ENCODE results near the gene GPER1. TPM values are rescaled to one million over a fixed set of nuclear protein-coding genes. Genes with fewer than 3 reads are reported as not detected.

The GPER1 gene
- polyA plus RNA-seq, 2 of the 4 experiments (the other 2 are of a cell fraction), result 0.23 to 0.50 TPM

DNA sequence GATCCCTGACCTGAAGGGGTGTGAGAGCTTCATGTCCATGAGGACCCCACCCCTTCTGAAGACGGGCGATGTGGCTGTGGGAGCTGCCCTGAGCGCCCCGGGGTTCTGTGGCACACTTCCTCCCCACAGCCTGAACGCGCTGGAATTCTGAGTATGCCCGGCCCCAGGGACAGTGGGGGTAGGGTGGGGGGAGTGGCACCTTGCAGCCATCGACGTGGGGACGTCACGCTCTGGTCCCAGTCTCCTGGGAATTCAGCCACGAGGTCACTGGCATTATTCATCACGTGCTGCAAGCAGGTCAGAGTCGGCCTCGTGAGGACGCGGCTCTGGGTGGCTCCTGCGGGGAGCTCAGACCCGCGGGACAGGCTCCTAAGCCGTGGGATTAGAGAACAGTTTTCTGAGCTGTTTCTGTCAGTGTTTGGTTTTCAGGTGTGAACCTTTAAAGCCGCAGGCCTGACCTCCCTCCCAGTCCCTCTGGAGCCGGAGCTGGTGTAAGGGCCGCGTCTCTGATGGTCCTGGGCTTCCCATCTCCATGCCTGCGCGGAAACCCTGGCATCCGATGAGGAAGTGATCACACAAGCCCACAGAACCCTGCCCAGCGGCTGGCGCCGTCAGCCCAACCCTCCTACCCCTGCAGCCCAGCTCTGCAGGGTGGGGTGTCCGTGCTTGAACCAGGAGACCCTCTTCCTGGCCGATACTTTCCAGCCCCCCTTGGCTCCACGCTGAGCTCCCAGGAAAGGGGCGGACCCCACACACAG lies 27.4 kb upstream of the GPER1 start:
- Histone ChIP-seq H3K4me2 (no peak overlapping the region), H3K27ac (no peak overlapping the region), H3K4me1 (no peaks in the 10 kb centered on the region), H3K9me3 (no peaks in the 10 kb centered on the region), H3K4me3 (no peak overlapping the region)
- WGBS (ENCODE audit: missing lambda C conversion rate), result 90% methylated on average over 29 of the region's 35 CpGs
- ChIA-PET CTCF (interaction anchor here (0.8 to 20.4 kb wide), 7 partner anchors 15 to 372 kb away, joined by 3 to 487 read pairs (median 4); partner anchors contain the start of gene GPR146), POLR2A (no interaction called here)
- ATAC-seq (no peak), FAIRE-seq (no peak), DNase-seq (ENCODE audit: low read depth in 1 of 2, low spot score in 1 of 2) (no peak)
- no peak for TF ChIP-seq EP300 (IDR thresholded peaks at IDR 0.05)
- TF ChIP-seq, protein P1, sequence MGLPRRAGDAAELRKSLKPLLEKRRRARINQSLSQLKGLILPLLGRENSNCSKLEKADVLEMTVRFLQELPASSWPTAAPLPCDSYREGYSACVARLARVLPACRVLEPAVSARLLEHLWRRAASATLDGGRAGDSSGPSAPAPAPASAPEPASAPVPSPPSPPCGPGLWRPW (IDR thresholded peaks at IDR 0.05), result no peak
- TF ChIP-seq FOXS1 (CRISPR knock-in tag; IDR thresholded peaks at IDR 0.05), result no peak
- TF ChIP-seq KDM1A (IDR thresholded peaks at IDR 0.05; ENCODE audit: low read depth), result no peak
- TF ChIP-seq POLR2AphosphoS2 (conservative IDR thresholded peaks at IDR 0.05; ENCODE audit: low read length), result no peak
- no peak for TF ChIP-seq CEBPB (IDR thresholded peaks at IDR 0.05)
- TF ChIP-seq CBX2 (IDR thresholded peaks at IDR 0.05; ENCODE audit: borderline replicate concordance, low read depth), result no peak
- no peak for TF ChIP-seq HDAC2 (IDR thresholded peaks at IDR 0.05)
- TF ChIP-seq, protein P2, sequence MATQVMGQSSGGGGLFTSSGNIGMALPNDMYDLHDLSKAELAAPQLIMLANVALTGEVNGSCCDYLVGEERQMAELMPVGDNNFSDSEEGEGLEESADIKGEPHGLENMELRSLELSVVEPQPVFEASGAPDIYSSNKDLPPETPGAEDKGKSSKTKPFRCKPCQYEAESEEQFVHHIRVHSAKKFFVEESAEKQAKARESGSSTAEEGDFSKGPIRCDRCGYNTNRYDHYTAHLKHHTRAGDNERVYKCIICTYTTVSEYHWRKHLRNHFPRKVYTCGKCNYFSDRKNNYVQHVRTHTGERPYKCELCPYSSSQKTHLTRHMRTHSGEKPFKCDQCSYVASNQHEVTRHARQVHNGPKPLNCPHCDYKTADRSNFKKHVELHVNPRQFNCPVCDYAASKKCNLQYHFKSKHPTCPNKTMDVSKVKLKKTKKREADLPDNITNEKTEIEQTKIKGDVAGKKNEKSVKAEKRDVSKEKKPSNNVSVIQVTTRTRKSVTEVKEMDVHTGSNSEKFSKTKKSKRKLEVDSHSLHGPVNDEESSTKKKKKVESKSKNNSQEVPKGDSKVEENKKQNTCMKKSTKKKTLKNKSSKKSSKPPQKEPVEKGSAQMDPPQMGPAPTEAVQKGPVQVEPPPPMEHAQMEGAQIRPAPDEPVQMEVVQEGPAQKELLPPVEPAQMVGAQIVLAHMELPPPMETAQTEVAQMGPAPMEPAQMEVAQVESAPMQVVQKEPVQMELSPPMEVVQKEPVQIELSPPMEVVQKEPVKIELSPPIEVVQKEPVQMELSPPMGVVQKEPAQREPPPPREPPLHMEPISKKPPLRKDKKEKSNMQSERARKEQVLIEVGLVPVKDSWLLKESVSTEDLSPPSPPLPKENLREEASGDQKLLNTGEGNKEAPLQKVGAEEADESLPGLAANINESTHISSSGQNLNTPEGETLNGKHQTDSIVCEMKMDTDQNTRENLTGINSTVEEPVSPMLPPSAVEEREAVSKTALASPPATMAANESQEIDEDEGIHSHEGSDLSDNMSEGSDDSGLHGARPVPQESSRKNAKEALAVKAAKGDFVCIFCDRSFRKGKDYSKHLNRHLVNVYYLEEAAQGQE (IDR thresholded peaks at IDR 0.05), result no peak
- TF ChIP-seq MAZ (IDR thresholded peaks at IDR 0.05; ENCODE audit: borderline replicate concordance, low read depth, low read length), result no peak
- no peak for TF ChIP-seq RAD21 (conservative IDR thresholded peaks at IDR 0.05 in 1 of 2, IDR thresholded peaks at IDR 0.05 in 1 of 2)
- no peak for TF ChIP-seq NFE2L2 (conservative IDR thresholded peaks at IDR 0.05; ENCODE audit: low read length)
- TF ChIP-seq GATA3 (IDR thresholded peaks at IDR 0.05; ENCODE audit: borderline replicate concordance), result no peak
- TF ChIP-seq, protein P3, sequence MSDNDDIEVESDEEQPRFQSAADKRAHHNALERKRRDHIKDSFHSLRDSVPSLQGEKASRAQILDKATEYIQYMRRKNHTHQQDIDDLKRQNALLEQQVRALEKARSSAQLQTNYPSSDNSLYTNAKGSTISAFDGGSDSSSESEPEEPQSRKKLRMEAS (IDR thresholded peaks at IDR 0.05), result no peak
- TF ChIP-seq CBX8 (IDR thresholded peaks at IDR 0.05), result no peak
- TF ChIP-seq ZSCAN20 (CRISPR knock-in tag; IDR thresholded peaks at IDR 0.05), result no peak
- no peak for TF ChIP-seq HEYL (CRISPR knock-in tag; IDR thresholded peaks at IDR 0.05)
- TF ChIP-seq, protein P4, sequence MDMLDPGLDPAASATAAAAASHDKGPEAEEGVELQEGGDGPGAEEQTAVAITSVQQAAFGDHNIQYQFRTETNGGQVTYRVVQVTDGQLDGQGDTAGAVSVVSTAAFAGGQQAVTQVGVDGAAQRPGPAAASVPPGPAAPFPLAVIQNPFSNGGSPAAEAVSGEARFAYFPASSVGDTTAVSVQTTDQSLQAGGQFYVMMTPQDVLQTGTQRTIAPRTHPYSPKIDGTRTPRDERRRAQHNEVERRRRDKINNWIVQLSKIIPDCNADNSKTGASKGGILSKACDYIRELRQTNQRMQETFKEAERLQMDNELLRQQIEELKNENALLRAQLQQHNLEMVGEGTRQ (IDR thresholded peaks at IDR 0.05), result no peak

DNA sequence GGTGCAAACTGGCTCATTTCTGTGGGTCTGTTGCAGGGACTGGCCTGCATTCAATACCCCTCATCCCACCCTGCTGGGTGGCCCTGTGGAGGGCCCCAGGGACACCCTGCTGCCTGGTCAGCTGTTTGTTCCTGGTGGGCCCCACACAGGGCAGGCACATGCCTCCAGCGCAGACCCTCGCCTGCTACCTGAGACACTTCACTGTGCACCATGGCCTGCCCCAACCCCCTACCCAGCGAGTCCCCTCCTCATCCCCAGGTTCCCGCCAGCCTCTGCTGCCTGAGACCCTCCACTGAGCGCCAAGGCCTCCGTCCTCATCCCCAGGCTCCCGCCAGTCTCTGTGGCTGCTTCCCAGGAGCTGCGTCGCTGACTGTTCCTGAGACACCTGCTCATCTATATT lies 26.7 kb upstream of the GPER1 start:
- POLR2A ChIA-PET, result no interaction called here
- TF ChIP-seq GATA3 (IDR thresholded peaks at IDR 0.05; ENCODE audit: borderline replicate concordance), result no peak
- Histone ChIP-seq H3K4me1 (peaks cover 4% of the 10 kb centered on the region; the same call in 1 of the 3 replicates), H3K4me2 (no peak overlapping the region), H3K27ac (no peak overlapping the region), H3K4me3 (no peak overlapping the region), H3K9me3 (no peaks in the 10 kb centered on the region)
- ATAC-seq (no peak), FAIRE-seq (no peak), DNase-seq (ENCODE audit: low read depth in 1 of 2, low spot score in 1 of 2) (no peak)
- WGBS (ENCODE audit: missing lambda C conversion rate), result 97% methylated on average over 9 of the region's 9 CpGs
- CTCF ChIA-PET, result interaction anchor here (0.8 to 20.4 kb wide), 7 partner anchors 16 to 371 kb away, joined by 3 to 487 read pairs (median 4); partner anchors contain the start of gene GPR146

All from A549 (cell line).